H1 (cell line): Measurements from ENCODE around the gene GLRA2. TPM values are rescaled to one million over a fixed set of nuclear protein-coding genes. Genes with fewer than 3 reads are reported as not detected.
"Not testable (repeated sequence)": the region's sequence is repeated elsewhere in the genome, so short reads cannot be mapped to it uniquely, and the experiment has no call there.

Experiments
- CTCF ChIA-PET: fragments of 300-600 bp; sonication (Branson Sonifier 250); formaldehyde crosslinking; loops from one replicate; lab custom pipeline; 2021; ENCODE audit not compliant: partially characterized antibody; lab: Charles Lee
- POLR2A ChIA-PET: fragments of 300-600 bp; sonication (Branson Sonifier 250); formaldehyde crosslinking; loops from one replicate; lab custom pipeline; 2021; ENCODE audit warnings: inconsistent platforms; ENCODE audit not compliant: partially characterized antibody; lab: Charles Lee
- DNase-seq, 2 experiments: peaks; one replicate each; pipeline versions ENCODE4 v3.0.0 to v3.0.0-alpha.2; 2010 to 2022; ENCODE audit warnings: low spot score in 2 of 2, low read depth in 1 of 2, mixed read lengths in 1 of 2
- FAIRE-seq: peaks from 2 replicates; lab custom pipeline; 2011; peaks lifted over from hg19 to GRCh38; lab: Jason Lieb, UNC
- H2AFZ ChIP-seq: 2 replicates; pipeline ENCODE4 v1.8.1; 2012; ENCODE audit warnings: low read length, inconsistent platforms
- H2AK5ac ChIP-seq: 2 replicates; pipeline ENCODE4 v1.6.1; 2013; ENCODE audit warnings: low read depth, low read length
- H2BK120ac ChIP-seq: replicated peaks from 2 replicates; pipeline ENCODE3; 2013; ENCODE audit warnings: low read depth, low read length, inconsistent platforms
- H2BK12ac ChIP-seq: 2 replicates; pipeline ENCODE4 v1.6.1; 2013; ENCODE audit warnings: low read depth, low read length
- H2BK15ac ChIP-seq: 2 replicates; pipeline ENCODE4 v1.6.1; 2013; ENCODE audit warnings: low read length
- H2BK20ac ChIP-seq: 2 replicates; pipeline ENCODE4 v1.6.1; 2013; ENCODE audit warnings: low read length
- H2BK5ac ChIP-seq: 2 replicates; pipeline ENCODE4 v1.6.1; 2013; ENCODE audit warnings: low read depth, low read length
- H3K14ac ChIP-seq: 2 replicates; pipeline ENCODE4 v1.6.1; 2013; ENCODE audit warnings: inconsistent platforms; ENCODE audit not compliant: insufficient read length
- H3K18ac ChIP-seq: 2 replicates; pipeline ENCODE4 v1.6.1; 2013; ENCODE audit warnings: low read length; ENCODE audit errors: extremely low read depth
- H3K23ac ChIP-seq: 2 replicates; pipeline ENCODE4 v1.6.1; 2013; ENCODE audit warnings: inconsistent platforms; ENCODE audit not compliant: insufficient read length
- H3K23me2 ChIP-seq: 2 replicates; pipeline ENCODE4 v1.6.1; 2013; ENCODE audit warnings: low read depth, low read length
- H3K27ac ChIP-seq: 2 replicates; pipeline ENCODE4 v1.6.1; 2011; ENCODE audit warnings: low read depth, low read length, inconsistent platforms
- H3K27me3 ChIP-seq, 4 experiments: replicated peaks in 1 of 4; 1 replicate in 1 of 4; 2 replicates in 3 of 4; pipeline versions ENCODE4 v1.6.1 to v1.8.1; 2011 to 2013; ENCODE audit warnings: low read length in 3 of 4, mild to moderate bottlenecking in 3 of 4, inconsistent platforms in 2 of 4, mixed read lengths in 2 of 4, moderate library complexity in 1 of 4; ENCODE audit not compliant: control insufficient read depth in 3 of 4, insufficient read depth in 3 of 4; ENCODE audit errors: extremely low read depth in 1 of 4
- H3K36me3 ChIP-seq, 4 experiments: 2 replicates each; pipeline versions ENCODE4 v1.6.1 to v1.8.1; 2011 to 2013; ENCODE audit warnings: mild to moderate bottlenecking in 4 of 4, low read length in 3 of 4, moderate library complexity in 2 of 4, control low read depth in 1 of 4, inconsistent platforms in 1 of 4; ENCODE audit not compliant: insufficient read depth in 4 of 4, control insufficient read depth in 2 of 4
- H3K4ac ChIP-seq: replicated peaks from 2 replicates; pipeline ENCODE3; 2013; ENCODE audit warnings: low read length, low read depth, mixed read lengths, inconsistent platforms; ENCODE audit not compliant: insufficient read length
- H3K4me1 ChIP-seq, 4 experiments: replicated peaks in 1 of 4; 1 replicate in 1 of 4; 2 replicates in 3 of 4; pipeline versions ENCODE4 v1.6.1 to v1.8.1; 2011 to 2013; ENCODE audit warnings: low read length in 3 of 4, inconsistent platforms in 2 of 4, mixed read lengths in 1 of 4; ENCODE audit not compliant: insufficient read depth in 4 of 4, control insufficient read depth in 3 of 4
- H3K4me2 ChIP-seq, 2 experiments: 2 replicates each; pipeline versions ENCODE4 v1.6.1 to v1.8.1; 2011 to 2013; ENCODE audit warnings: low read depth in 2 of 2, low read length in 2 of 2, control low read depth in 1 of 2, inconsistent platforms in 1 of 2, mild to moderate bottlenecking in 1 of 2; ENCODE audit not compliant: insufficient read depth in 1 of 2
- H3K4me3 ChIP-seq, 4 experiments: fragments of 200-600, 300-600 bp in 1 of 4; sonication (generic), shearing (Covaris generic), sonication (Bioruptor Twin) in 1 of 4; 2 replicates each; pipeline versions ENCODE4 v1.5.1 to v1.8.1; 2011 to 2016; ENCODE audit warnings: low read length in 4 of 4, low read depth in 3 of 4, control low read depth in 2 of 4, inconsistent platforms in 2 of 4, mild to moderate bottlenecking in 2 of 4, mixed read lengths in 1 of 4, moderate library complexity in 1 of 4; ENCODE audit not compliant: insufficient read depth in 2 of 4; ENCODE audit errors: extremely low read depth in 1 of 4
- H3K56ac ChIP-seq: replicated peaks from 2 replicates; pipeline ENCODE3; 2013; ENCODE audit warnings: low read depth, mild to moderate bottlenecking, mixed read lengths, low read length, inconsistent platforms; ENCODE audit not compliant: insufficient read length
- H3K79me1 ChIP-seq: 2 replicates; pipeline ENCODE4 v1.6.1; 2013; ENCODE audit warnings: low read depth, low read length, control low read depth
- H3K79me2 ChIP-seq, 2 experiments: 2 replicates each; pipeline versions ENCODE4 v1.6.1 to v1.8.1; 2012 to 2013; ENCODE audit warnings: low read length in 2 of 2, mild to moderate bottlenecking in 2 of 2, inconsistent platforms in 1 of 2; ENCODE audit not compliant: insufficient read depth in 2 of 2, control insufficient read depth in 1 of 2
- H3K9ac ChIP-seq, 4 experiments: replicated peaks in 1 of 4; 1 replicate in 1 of 4; 2 replicates in 3 of 4; pipeline versions ENCODE4 v1.6.1 to v1.8.1; 2011 to 2013; ENCODE audit warnings: low read depth in 3 of 4, low read length in 3 of 4, control low read depth in 2 of 4, mild to moderate bottlenecking in 2 of 4, moderate library complexity in 2 of 4, inconsistent platforms in 1 of 4; ENCODE audit errors: extremely low read depth in 1 of 4
- H3K9me3 ChIP-seq, 2 experiments: 2 replicates each; pipeline versions ENCODE4 v1.6.1 to v1.8.1; 2012 to 2013; ENCODE audit warnings: mild to moderate bottlenecking in 2 of 2, moderate library complexity in 2 of 2, control low read depth in 1 of 2, inconsistent platforms in 1 of 2, low read depth in 1 of 2, low read length in 1 of 2, mixed read lengths in 1 of 2; ENCODE audit not compliant: insufficient read depth in 2 of 2
- H4K20me1 ChIP-seq, 2 experiments: replicated peaks in 1 of 2; 2 replicates each; pipeline versions ENCODE3 to v1.8.1; 2011 to 2013; ENCODE audit warnings: inconsistent platforms in 2 of 2, low read length in 2 of 2, mild to moderate bottlenecking in 1 of 2; ENCODE audit not compliant: insufficient read depth in 2 of 2, control insufficient read depth in 1 of 2
- H4K5ac ChIP-seq: 2 replicates; pipeline ENCODE4 v1.6.1; 2013; ENCODE audit warnings: low read length, low read depth, mixed read lengths, inconsistent platforms; ENCODE audit not compliant: insufficient read length
- H4K8ac ChIP-seq: 2 replicates; pipeline ENCODE4 v1.8.0; 2013; ENCODE audit warnings: mild to moderate bottlenecking, moderate library complexity, low read length, inconsistent platforms; ENCODE audit not compliant: insufficient read depth; ENCODE audit errors: extremely low read depth
- H4K91ac ChIP-seq: replicated peaks from 2 replicates; pipeline ENCODE3; 2013; ENCODE audit warnings: low read length, mixed read lengths, inconsistent platforms; ENCODE audit not compliant: insufficient read length
- WGBS, 2 experiments: shearing (Covaris generic) in 1 of 2; methylation state at CpG; one replicate each; pipeline versions ENCODE4 v1.1.6 to v1.1.7; 2013 to 2015; ENCODE audit warnings: low lambda C conversion rate in 2 of 2, mixed read lengths in 2 of 2, inconsistent platforms in 1 of 2, low coverage in 1 of 2, missing lambda C conversion rate in 1 of 2; ENCODE audit not compliant: insufficient replicate concordance in 2 of 2, insufficient coverage in 1 of 2, insufficient read length in 1 of 2; ENCODE audit errors: extremely low coverage in 1 of 2, missing lambda C conversion rate in 1 of 2; 5-methylcytosine and 5-hydroxymethylcytosine counted together
- polyA plus RNA-seq, 7 experiments: library from polyadenylated mRNA; depleted of rRNA in 3 of 7; stranded (reverse) in 5 of 7; unstranded in 2 of 7; fragments of >200 nt in 5 of 7; fragments of 200-250 nt in 2 of 7; gene quantifications; 1 replicate in 5 of 7; 2 replicates in 1 of 7; 4 replicates in 1 of 7; pipeline versions ENCODE4 v1.2.1 to v1.2.3, GENCODE V29; 2011 to 2013; ENCODE audit warnings: missing spikeins in 2 of 7, mixed read lengths in 2 of 7
- total RNA-seq: library from RNA; stranded (reverse); fragmentation: NEBNext Ultra II Directional; extraction: Animal tissue kit (Norgen Biotek cat#: 25700); gene quantifications from 2 replicates; pipeline ENCODE4 v1.2.1, GENCODE V29; 2021

Gene GLRA2
- total and polyA plus RNA-seq, 2 of the 8 experiments (the other 6 are each of a cell fraction or from before 2014, with no cell fraction given), result not detected

DNA sequence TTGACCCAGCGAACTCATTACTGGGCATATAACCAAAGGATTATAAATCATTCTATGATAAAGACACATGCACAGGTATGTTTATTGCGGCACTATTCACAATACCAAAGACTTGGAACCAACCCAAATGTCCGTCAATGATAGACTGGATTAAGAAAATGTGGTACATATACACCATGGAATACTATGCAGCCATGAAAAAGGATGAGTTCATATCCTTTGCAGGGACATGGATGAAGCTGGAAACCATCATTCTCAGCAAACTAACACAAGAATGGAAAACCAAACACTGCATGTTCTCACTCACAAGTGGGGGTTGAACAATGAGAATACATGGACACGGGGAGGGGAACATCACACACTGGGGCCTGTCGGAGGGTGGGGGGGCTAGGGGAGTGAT is 83.1 kb downstream of the GLRA2 start:
- H3K27ac ChIP-seq, H4K91ac ChIP-seq, POLR2A ChIA-PET, H3K4ac ChIP-seq, H3K23ac ChIP-seq, H3K9me3 ChIP-seq, DNase-seq, H3K56ac ChIP-seq, H4K5ac ChIP-seq, H2BK5ac ChIP-seq, H3K4me3 ChIP-seq, H2AFZ ChIP-seq, H3K23me2 ChIP-seq, H3K79me2 ChIP-seq, CTCF ChIA-PET, H2BK12ac ChIP-seq, H3K14ac ChIP-seq, H3K27me3 ChIP-seq, H2BK20ac ChIP-seq, FAIRE-seq, H3K9ac ChIP-seq, H3K4me2 ChIP-seq, H2BK120ac ChIP-seq, H2BK15ac ChIP-seq, H3K18ac ChIP-seq, H3K4me1 ChIP-seq, H4K20me1 ChIP-seq, H3K36me3 ChIP-seq, H2AK5ac ChIP-seq, H3K79me1 ChIP-seq, H4K8ac ChIP-seq: not testable (repeated sequence)
- WGBS, 2 experiments, result 97% methylated on average over 3 of the region's 5 CpGs; no CpG with 5 or more reads in 1 of the 2 experiments
